Endothelial cell of hepatic sinusoid (primary cell): ENCODE data around the gene CCNJ.

Experiments
- in situ Hi-C: cut with HindIII; loops from 2 replicates; pipeline ENCODE4 v1.10.0; 2017; ENCODE audit warnings: low sequenced_read_pairs

The CCNJ gene

DNA sequence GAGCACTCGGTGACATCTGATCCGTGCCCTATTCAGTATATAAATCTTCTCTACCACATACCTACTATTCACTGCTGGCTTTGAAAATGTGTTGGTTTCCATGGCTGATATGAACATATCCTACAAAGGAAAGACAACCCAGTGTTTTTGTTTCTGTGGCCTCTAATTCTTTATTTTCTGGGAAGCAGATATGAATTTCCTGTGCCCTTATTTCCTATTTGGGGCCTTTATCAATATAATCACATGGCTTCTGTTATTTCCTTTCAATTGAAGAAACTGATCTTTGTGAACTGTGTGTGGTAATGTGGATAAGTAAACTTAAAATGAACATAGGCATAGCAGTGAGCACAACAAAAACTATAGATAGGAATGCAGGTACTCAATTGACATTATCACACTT is 10.6 kb downstream of the CCNJ start:
- in situ Hi-C loops: no loop called here

DNA sequence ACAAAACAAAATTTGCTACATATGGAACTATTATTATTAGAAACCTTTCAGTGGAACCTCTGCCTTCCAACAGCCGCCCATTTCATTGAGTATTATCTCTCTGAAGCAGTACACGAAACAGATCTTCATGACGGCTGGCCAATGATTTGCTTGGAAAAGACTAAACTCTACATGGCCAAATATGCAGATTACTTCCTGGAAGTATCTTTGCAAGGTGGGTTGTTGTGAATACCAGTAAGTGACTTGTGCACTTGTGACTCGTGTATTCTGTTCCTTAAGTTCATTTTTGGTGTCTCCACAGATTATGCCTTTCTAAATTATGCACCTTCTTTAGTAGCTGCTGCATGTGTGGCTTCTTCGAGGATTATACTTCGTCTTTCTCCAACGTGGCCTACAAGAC is 13.4 kb downstream of the CCNJ start:
- in situ Hi-C loops: no loop called here

DNA sequence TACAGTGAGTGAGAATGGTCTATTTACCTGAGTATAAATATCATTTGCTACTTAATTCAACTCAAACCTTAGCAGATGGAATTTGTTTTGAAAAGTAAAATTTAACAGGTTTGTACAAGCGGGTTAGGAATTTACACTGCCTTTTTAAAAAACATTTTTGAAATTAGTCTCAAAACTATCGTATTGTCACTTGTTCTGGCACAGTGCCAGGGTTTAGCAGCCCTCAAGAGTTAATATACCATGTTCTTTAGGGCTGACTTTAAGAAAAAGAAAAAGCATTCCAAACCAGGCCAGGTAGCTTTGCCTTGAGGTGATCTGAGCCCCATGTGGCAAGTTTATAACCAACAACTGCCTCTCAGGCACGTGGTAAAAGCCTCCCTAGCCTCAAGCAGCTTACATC is 17.8 kb downstream of the CCNJ start:
- in situ Hi-C loops: no loop called here

DNA sequence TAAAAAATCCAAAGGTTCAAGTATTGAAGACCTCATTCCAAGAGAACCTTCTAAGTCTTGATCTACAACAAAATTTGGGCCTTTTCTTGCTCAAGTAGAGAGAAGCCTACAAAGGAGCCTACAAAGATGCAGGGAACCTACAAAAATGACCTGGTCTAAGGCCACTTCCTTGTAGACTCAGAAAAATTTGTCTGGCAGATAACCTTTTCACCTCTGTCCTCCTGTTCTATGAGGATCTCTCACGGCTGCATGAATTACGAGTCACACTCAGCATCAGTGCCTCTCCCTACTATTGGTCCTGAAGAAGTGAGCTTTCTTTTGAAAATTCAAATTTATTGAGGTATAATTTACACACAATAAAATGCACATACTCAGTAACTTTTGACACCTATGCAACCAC is 29.3 kb downstream of the CCNJ start:
- in situ Hi-C loops: no loop called here

DNA sequence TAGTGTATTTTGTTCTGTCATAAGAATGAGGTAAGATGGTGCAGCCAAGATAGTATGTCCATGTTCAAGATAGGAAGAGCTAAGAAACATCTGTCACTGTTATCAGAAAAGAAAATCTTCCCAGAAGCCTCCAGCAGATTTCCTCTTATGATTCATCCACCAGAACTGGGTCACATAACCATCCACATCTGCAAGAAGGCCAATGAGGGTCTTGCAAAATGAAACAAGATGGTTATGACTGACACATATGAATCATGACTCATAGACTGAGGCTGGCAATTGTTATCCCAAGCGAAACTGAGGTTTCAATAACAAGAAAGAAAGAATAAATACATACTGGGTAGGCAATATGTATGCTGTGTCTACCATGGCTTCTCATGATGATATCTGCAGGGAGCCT is 30.3 kb downstream of the CCNJ start:
- in situ Hi-C loops: no loop called here

DNA sequence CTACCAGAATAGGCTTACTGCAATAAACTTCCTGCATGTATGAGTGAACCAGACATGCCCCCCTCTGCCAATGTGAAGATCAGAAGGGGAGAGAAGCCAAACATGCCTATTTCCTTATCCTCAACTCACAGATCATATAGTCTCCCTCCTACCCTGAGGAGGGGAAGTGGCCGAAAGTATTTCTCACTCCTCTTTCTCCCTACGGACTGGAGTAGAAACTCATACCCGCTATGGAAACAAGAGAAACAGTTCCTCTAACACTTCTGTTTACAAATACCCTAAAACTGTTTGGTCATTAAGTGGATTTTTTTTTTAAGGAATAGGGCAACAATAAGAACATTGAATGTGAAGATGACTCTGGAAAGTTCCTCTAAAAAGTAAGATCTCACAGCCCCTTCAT is 31.4 kb downstream of the CCNJ start:
- in situ Hi-C loops: no loop called here

DNA sequence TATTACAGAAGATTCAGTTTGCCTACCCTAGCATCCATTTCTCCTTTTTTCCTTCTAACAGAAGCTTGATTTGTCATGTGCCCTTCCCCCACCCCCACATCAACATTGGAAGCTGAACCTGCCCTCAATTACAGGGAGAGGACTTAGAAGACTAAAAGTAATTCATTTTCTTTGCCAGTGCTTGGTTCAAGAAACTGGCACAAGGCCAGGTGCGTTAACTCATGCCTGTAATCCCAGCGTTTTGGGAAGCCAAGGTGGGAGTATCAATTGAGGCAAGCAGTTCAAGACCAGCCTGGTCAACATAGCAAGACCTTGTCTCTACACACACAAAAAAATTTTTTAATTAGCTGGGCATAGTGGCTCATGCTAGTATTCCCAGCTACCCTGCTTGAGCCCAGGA is 32.6 kb downstream of the CCNJ start:
- in situ Hi-C loops: no loop called here

DNA sequence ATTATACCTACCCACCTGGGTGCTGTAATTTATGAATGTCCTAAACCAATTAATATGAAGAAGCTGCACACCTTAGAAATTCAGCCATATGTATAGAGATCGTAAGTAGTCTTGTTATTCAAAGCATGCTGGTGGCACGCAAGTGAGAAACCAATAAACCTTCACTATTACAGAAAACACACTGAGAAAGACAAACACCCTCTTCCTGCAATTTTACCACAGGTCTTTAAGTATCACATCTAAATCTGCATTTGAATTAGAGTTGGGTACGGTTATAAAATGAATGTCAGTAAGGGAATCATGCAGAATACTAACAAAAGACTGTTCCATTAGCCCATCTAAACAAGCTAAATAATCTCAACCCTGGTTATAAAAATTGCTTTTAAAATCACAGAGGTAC is 33.8 kb downstream of the CCNJ start:
- in situ Hi-C loops: no loop called here

DNA sequence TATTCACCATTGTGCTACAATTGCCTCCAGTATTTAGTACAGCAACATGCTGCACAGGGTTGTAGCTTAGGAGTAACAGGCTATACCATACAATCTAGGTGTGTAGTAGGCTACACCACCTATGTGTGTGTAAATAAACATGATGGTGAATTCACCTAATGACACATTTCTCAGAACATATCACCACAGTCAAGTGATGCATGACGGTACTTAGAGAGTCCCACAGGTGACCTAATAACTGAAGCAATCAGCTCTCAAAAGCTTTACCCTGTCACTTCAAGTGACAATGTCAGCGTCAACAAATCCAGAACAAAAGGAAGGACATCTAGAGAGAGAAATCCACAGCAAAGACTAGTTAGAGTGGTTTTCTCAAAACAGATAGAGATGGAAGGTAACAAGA is 38.8 kb downstream of the CCNJ start:
- in situ Hi-C loops: no loop called here

DNA sequence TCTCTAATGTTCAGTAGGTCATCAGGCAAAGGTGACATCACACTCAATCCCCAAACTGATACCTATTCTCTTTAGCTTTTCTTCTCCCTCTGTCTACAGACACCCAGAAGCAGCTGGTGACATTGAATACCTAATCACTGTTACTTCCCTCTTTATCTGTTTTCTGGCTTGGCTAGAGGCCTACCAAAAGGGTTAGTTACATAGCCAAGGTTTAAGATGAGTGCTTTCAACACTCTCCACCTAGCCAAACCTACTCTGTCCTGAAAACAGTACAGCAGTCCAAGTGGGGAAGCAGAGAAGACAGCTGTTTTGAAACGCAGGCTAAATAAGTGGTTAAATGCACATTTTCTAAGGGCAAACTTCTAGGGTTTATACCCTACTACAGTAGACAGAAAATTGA is 39.4 kb downstream of the CCNJ start:
- in situ Hi-C loops: no loop called here

DNA sequence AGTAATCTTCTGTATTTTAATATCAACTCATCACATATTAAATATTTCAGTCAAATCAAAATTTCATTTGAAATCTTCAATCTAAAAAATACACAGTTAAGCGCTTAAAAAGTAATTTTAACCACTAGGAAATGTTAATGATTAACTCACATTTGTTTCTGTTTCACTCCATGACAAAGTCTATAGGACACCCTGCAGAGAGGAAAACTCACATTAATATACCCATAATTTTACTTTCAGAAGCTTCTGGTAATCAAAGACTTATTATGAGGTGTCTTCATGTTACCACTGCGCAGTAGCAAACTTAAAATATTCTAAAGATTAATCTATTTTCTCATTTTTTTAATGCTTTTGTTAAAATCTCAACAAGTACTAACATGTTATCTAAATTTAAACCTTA is 45.7 kb downstream of the CCNJ start:
- in situ Hi-C loops: no loop called here

DNA sequence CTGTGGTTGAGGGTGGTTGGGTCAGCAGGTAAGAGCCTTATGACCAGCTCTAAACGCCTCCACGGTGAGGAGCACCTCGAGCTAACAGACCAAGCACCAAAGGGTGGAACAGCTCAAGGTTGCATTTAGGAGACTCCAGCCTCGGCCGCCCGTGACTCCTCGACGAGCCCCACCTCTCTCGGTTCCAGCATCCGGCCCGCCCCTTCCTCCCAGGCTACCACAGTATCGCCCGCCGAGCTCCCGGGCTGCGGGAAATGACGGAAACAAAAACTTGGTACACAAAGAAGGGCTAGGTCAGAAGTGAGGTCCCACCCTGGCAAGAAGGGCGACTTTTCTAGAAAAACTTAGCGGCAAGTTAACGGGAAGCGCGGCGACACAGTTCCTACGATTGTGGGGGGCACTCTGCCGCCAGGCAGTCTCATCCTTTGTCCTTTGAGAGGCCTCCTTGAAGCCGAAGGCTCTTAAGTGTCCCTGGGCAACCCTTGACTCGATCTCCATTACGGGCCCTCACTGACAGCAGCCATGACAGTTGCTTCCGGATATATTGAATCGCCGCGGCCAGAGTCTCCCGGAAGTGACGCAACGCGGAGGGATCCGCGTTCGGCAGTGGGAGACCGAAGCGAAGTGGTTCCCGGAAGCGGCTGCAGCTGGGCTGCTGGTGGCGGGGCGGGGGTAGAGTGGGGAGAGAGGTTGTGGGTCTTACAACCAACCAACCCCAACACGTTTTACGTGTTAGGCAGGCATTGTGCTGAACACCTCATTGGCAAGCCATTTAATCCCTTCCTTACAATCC is 46.5 kb downstream of the CCNJ start:
- in situ Hi-C loops: no loop called here

DNA sequence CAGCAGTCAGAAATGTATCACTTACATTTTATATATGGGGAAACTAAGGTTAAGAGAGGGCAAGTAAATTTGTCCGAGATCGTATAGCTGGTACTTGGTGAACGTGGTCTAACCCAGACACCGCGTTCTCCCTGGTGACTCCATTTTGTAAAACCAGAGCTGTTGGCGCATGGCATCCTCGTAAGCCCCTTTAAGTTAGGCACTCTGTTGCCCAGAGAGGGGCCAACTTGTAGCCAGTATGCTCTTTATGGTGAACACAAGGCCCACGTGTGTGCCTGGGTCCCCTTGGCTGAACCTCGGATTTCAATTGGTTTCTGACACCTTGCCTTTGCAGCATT is 47.0 kb downstream of the CCNJ start:
- in situ Hi-C loops: no loop called here

DNA sequence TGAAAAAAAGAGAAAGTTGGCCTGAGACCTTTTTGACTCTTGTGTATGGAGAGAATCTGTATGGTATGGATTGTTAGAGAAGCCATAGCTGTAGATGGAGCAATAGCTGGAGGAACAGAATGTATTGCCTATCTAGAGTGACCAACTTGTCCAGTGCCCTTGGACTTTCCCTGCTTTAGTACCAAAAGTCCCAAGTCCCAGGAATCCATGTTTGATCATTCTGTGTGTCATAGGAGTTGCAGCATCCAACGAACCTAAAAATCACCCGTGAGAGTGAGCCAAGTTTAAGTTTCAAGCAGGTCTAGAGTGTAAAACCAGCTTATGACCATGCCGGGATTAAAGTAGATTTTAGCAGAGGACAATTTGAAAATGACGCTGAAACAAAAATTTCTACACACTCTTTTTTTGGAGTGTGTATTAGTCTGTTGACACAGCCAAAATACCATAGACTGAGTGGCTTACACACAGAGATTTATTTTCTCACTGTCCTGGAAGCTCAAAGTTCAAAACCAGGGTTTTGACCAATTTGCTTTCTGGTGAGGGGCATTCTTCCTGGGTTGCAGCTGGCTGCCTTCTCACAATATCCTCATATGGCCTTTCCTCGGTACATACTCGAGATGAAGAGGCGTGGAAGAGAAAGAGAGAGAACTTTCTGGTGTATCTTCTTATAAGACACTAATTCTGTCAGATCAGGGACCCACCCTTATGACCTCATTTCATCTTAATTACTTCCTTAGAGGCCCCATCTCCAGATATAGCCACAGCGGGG is 49.8 kb downstream of the CCNJ start:
- in situ Hi-C loops: no loop called here

DNA sequence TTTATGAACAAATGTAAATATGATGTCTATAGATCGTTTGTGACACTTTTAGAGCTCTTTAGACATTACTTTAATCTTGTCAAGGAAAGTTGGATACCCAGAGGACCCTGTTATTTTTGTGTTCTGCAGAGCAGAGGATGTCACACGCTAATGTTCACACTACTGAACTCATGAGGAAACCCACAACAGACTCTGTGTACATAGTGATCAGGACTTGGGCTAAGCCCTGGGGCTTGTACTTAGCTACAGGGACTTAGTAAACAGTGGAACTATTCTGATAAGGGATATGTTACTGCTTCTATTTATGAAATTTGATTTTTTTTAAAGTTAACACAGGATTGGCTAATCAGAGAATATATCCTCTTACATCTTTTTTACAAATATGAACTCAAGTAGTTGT is 50.6 kb downstream of the CCNJ start:
- in situ Hi-C loops: no loop called here

DNA sequence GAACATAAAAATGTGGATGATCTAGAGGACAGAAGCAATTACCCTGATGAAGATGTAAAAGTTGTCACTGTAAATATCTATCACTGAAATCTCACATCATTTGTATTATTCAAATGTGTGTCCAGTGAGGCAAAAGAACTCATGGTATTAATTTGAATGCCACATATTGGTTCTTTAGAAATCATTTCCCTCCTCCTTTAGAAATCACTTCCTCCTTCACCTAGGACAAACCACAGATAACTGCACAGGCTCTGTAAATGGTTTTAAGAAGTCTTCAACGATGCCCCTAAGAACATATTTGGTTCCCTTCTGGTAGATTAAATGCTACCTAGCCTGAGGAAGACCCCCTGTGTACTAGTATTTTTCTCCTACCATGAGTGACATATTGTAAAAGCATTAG is 53.6 kb downstream of the CCNJ start:
- in situ Hi-C loops: no loop called here

DNA sequence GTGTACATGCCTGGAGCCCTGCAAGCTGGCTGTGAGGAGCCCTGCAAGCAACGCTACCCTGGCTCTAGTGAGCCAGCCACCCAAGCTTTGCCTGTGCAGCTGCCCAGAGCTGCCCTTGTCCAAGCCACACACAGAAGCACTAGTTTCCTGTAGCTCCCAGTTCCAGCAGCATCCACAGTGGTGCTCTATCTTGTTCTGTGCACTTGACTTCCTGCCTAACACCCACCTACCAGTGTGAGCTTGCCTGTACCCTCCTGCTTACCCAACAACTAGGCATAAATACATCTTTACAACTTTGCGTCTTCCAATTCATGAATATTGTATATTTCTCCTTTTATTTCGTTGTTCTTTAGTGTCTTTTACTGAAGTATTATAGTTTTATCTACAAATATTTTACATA is 54.5 kb downstream of the CCNJ start:
- in situ Hi-C loops: no loop called here

DNA sequence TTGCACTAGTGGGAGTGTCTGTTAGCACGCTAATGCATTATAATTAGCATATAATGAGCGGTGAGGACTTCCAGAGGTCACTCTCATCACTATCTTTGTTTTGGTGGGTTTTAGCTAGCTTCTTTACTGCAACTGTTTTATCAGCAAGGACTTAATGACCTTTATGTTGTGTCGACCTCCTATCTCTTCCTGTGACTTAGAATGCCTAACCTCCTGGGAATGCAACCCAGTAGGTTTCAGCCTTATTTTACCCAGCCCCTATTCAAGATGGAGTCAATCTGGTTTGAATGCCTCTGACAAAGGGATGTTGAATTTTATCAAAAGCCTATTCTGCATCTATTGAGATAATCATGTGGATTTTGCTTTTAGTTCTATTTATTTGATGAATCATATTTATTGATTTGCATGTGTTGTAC is 64.2 kb downstream of the CCNJ start:
- in situ Hi-C loops: no loop called here
